ENCODE measurements around the gene MTHFD2.

DNA sequence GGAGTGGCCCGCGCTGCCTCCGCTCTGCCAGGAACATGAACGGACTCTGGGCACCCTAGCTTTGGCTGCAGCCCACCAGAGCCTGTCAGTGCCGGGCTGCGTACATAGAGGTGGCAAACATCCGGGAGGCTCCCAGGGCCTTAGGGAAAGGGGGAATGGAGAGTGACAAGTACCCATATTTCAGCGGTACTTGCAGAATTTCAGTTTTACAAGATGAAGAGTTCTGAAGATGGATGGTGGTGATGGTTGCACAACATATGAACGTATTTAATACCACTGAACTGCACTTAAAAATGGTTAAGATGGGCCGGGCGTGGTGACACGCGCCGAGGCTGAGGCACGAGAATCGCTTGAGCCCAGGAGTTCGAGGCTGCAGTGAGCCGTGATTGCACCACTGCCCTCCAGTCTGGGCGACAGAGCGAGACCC is 873 bp downstream of the MTHFD2 start:
- TF ChIP-seq EZH2 (IDR thresholded peaks at IDR 0.05; ENCODE audit: insufficient read depth, poor library complexity, severe bottlenecking) = no peak
- TF ChIP-seq EZH2phosphoT487 (IDR thresholded peaks at IDR 0.05; ENCODE audit: insufficient read depth, low read depth) = no peak

Data from GM23248 (cell line).